Activated CD4-positive, alpha-beta T cell treated with anti-CD3 and anti-CD28 coated beads, Interleukin-2, amount 10 ng/mL, durations not matched to agents 7 days and 5 days (primary cell): ENCODE data around the gene OXCT1. TPM values are rescaled to one million over a fixed set of nuclear protein-coding genes. Genes with fewer than 3 reads are reported as not detected.
A peak's percentile ranks its signal among the peaks of the same experiment; 100 is the strongest.
"Not testable (repeated sequence)": the region's sequence is repeated elsewhere in the genome, so short reads cannot be mapped to it uniquely, and the experiment has no call there.

ENCODE experiments used
- CTCF ChIA-PET: fragments of 350-600 bp; sonication (Branson Sonifier 250); formaldehyde crosslinking; loops from one replicate; lab custom pipeline; 2021; ENCODE audit warnings: antibody characterized with exemption; lab: Charles Lee
- POLR2A ChIA-PET: fragments of 350-600 bp; sonication (Branson Sonifier 250); formaldehyde crosslinking; loops from one replicate; lab custom pipeline; 2021; ENCODE audit warnings: antibody characterized with exemption; lab: Charles Lee
- DNase-seq: peaks from one replicate; pipeline ENCODE4 v3.0.0-alpha.2; 2020
- H3K27ac Mint-ChIP-seq: one replicate; pipeline ENCODE4 v1.8.0; 2021; ENCODE audit warnings: mild to moderate bottlenecking, moderate library complexity, mixed read lengths
- H3K27me3 Mint-ChIP-seq: one replicate; pipeline ENCODE4 v1.8.0; 2021; ENCODE audit warnings: mixed read lengths
- H3K36me3 Mint-ChIP-seq: one replicate; pipeline ENCODE4 v1.8.0; 2021; ENCODE audit warnings: low read depth, mixed read lengths
- H3K4me1 Mint-ChIP-seq: one replicate; pipeline ENCODE4 v1.8.0; 2021; ENCODE audit warnings: mixed read lengths
- H3K4me3 Mint-ChIP-seq: one replicate; pipeline ENCODE4 v1.8.0; 2021; ENCODE audit warnings: mild to moderate bottlenecking, moderate library complexity, mixed read lengths
- H3K9me3 Mint-ChIP-seq: one replicate; pipeline ENCODE4 v1.8.0; 2021; ENCODE audit warnings: mixed read lengths
- total RNA-seq, 2 experiments: library from RNA; stranded (reverse); gene quantifications; one replicate each; pipeline ENCODE4 v1.2.3, GENCODE V29; 2021

The OXCT1 gene
- total RNA-seq, 2 experiments from 2014 or later = 58.7 to 59.9 TPM

GRCh38 chr5:41815663-41816229 is 54.5 kb downstream of the OXCT1 start:
- ChIA-PET CTCF (no interaction called here), POLR2A (no interaction called here)
- peaks cover 30% of the 10 kb centered on the region for H3K36me3 Mint-ChIP-seq
- DNase-seq = no peak
- peaks cover 25% of the 10 kb centered on the region for H3K4me1 Mint-ChIP-seq
- H3K4me3 Mint-ChIP-seq = no peak overlapping the region
- no peak overlapping the region for H3K27ac Mint-ChIP-seq
- H3K9me3 Mint-ChIP-seq = peaks cover 4% of the 10 kb centered on the region
- no peaks in the 10 kb centered on the region for H3K27me3 Mint-ChIP-seq

GRCh38 chr5:41815261-41815660 is 55.0 kb downstream of the OXCT1 start:
- no peak overlapping the region for H3K27ac Mint-ChIP-seq
- peaks cover 4% of the 10 kb centered on the region for H3K9me3 Mint-ChIP-seq
- ChIA-PET CTCF (interaction anchor here (0.6 kb wide), 1 partner anchor 19 kb away, joined by 3 read pairs; no protein-coding TSS in a partner anchor), POLR2A (no interaction called here)
- no peak overlapping the region for H3K4me3 Mint-ChIP-seq
- peaks cover 26% of the 10 kb centered on the region for H3K4me1 Mint-ChIP-seq
- no peak for DNase-seq
- no peaks in the 10 kb centered on the region for H3K27me3 Mint-ChIP-seq
- H3K36me3 Mint-ChIP-seq = peaks cover 28% of the 10 kb centered on the region

- H3K27me3 Mint-ChIP-seq, CTCF ChIA-PET, H3K4me3 Mint-ChIP-seq, POLR2A ChIA-PET, H3K9me3 Mint-ChIP-seq, DNase-seq, H3K27ac Mint-ChIP-seq: not testable (repeated sequence)
- peaks cover 34% of the 10 kb centered on the region for H3K4me1 Mint-ChIP-seq
- H3K36me3 Mint-ChIP-seq = peaks cover 24% of the 10 kb centered on the region
These were observed 55.9 kb downstream of the OXCT1 start for GRCh38 chr5:41814306-41814705.

GRCh38 chr5:41812156-41812555 is 58.1 kb downstream of the OXCT1 start:
- H3K4me1 Mint-ChIP-seq = peaks cover 40% of the 10 kb centered on the region
- H3K27me3 Mint-ChIP-seq = no peaks in the 10 kb centered on the region
- H3K9me3 Mint-ChIP-seq = peaks cover 2% of the 10 kb centered on the region
- CTCF ChIA-PET = interaction anchor here (1.0 kb wide), 1 partner anchor 10 kb away, joined by 3 read pairs; no protein-coding TSS in a partner anchor
- H3K36me3 Mint-ChIP-seq = peaks cover 25% of the 10 kb centered on the region
- no peak for DNase-seq
- H3K4me3 Mint-ChIP-seq = no peak overlapping the region
- POLR2A ChIA-PET = no interaction called here
- no peak overlapping the region for H3K27ac Mint-ChIP-seq

- peaks cover 47% of the 10 kb centered on the region for H3K36me3 Mint-ChIP-seq
- no peaks in the 10 kb centered on the region for H3K27me3 Mint-ChIP-seq
- ChIA-PET POLR2A (no interaction called here), CTCF (interaction anchor here (1.3 kb wide), 1 partner anchor 10 kb away, joined by 3 read pairs; no protein-coding TSS in a partner anchor)
- no peaks in the 10 kb centered on the region for H3K9me3 Mint-ChIP-seq
- no peak for DNase-seq
- peaks cover 40% of the 10 kb centered on the region for H3K4me1 Mint-ChIP-seq
- H3K27ac Mint-ChIP-seq = peak overlapping the region; percentile 55
- H3K4me3 Mint-ChIP-seq = no peak overlapping the region
These were observed 61.1 kb downstream of the OXCT1 start for GRCh38 chr5:41809128-41809527.

- Mint-ChIP-seq H3K9me3 (no peaks in the 10 kb centered on the region), H3K27me3 (no peaks in the 10 kb centered on the region), H3K27ac (no peak overlapping the region), H3K4me1 (peaks cover 36% of the 10 kb centered on the region), H3K4me3 (no peak overlapping the region), H3K36me3 (peaks cover 52% of the 10 kb centered on the region)
- POLR2A ChIA-PET = no interaction called here
- CTCF ChIA-PET = no interaction called here
- no peak for DNase-seq
These were observed 61.9 kb downstream of the OXCT1 start for GRCh38 chr5:41808294-41808693.

- ChIA-PET POLR2A (no interaction called here), CTCF (no interaction called here)
- no peak for DNase-seq
- Mint-ChIP-seq H3K4me1 (no peaks in the 10 kb centered on the region), H3K36me3 (peaks cover 28% of the 10 kb centered on the region), H3K27ac (no peak overlapping the region), H3K9me3 (no peaks in the 10 kb centered on the region), H3K4me3 (no peak overlapping the region), H3K27me3 (no peaks in the 10 kb centered on the region)
These were observed 72.6 kb downstream of the OXCT1 start for GRCh38 chr5:41797662-41798061.

GRCh38 chr5:41796061-41796460 is 74.2 kb downstream of the OXCT1 start:
- no peak for DNase-seq
- H3K36me3 Mint-ChIP-seq = peaks cover 34% of the 10 kb centered on the region
- ChIA-PET CTCF (no interaction called here), POLR2A (no interaction called here)
- no peak overlapping the region for H3K27ac Mint-ChIP-seq
- no peak overlapping the region for H3K4me3 Mint-ChIP-seq
- no peaks in the 10 kb centered on the region for H3K9me3 Mint-ChIP-seq
- H3K4me1 Mint-ChIP-seq = no peaks in the 10 kb centered on the region
- H3K27me3 Mint-ChIP-seq = no peaks in the 10 kb centered on the region

GRCh38 chr5:41795125-41795524 is 75.1 kb downstream of the OXCT1 start:
- POLR2A ChIA-PET = no interaction called here
- Mint-ChIP-seq H3K9me3 (no peaks in the 10 kb centered on the region), H3K4me1 (no peaks in the 10 kb centered on the region), H3K27me3 (no peaks in the 10 kb centered on the region), H3K27ac (peak overlapping the region; percentile 43), H3K4me3 (no peak overlapping the region), H3K36me3 (peaks cover 30% of the 10 kb centered on the region)
- no peak for DNase-seq
- CTCF ChIA-PET = interaction anchor here (0.6 kb wide), 1 partner anchor 14 kb away, joined by 3 read pairs; no protein-coding TSS in a partner anchor

GRCh38 chr5:41794471-41794870 is 75.8 kb downstream of the OXCT1 start:
- no peak overlapping the region for H3K27ac Mint-ChIP-seq
- no peaks in the 10 kb centered on the region for H3K4me1 Mint-ChIP-seq
- ChIA-PET CTCF (no interaction called here), POLR2A (no interaction called here)
- H3K36me3 Mint-ChIP-seq = peaks cover 27% of the 10 kb centered on the region
- no peaks in the 10 kb centered on the region for H3K9me3 Mint-ChIP-seq
- no peaks in the 10 kb centered on the region for H3K27me3 Mint-ChIP-seq
- no peak for DNase-seq
- H3K4me3 Mint-ChIP-seq = no peak overlapping the region

GRCh38 chr5:41793141-41793770 is 77.0 kb downstream of the OXCT1 start:
- H3K4me1 Mint-ChIP-seq = no peaks in the 10 kb centered on the region
- no peak overlapping the region for H3K27ac Mint-ChIP-seq
- no peak for DNase-seq
- CTCF ChIA-PET = interaction anchor here (0.6 to 1.4 kb wide), 4 partner anchors 20 to 1260 kb away, joined by 3 read pairs; no protein-coding TSS in a partner anchor
- H3K9me3 Mint-ChIP-seq = no peaks in the 10 kb centered on the region
- no peak overlapping the region for H3K4me3 Mint-ChIP-seq
- H3K27me3 Mint-ChIP-seq = no peaks in the 10 kb centered on the region
- POLR2A ChIA-PET = no interaction called here
- peaks cover 27% of the 10 kb centered on the region for H3K36me3 Mint-ChIP-seq

- no peaks in the 10 kb centered on the region for H3K27me3 Mint-ChIP-seq
These were observed 80.0 kb downstream of the OXCT1 start for GRCh38 chr5:41790038-41790776.

GRCh38 chr5:41789434-41789833 is 80.8 kb downstream of the OXCT1 start:
- Mint-ChIP-seq H3K4me1 (peaks cover 7% of the 10 kb centered on the region), H3K27me3 (no peaks in the 10 kb centered on the region), H3K36me3 (peaks cover 20% of the 10 kb centered on the region), H3K4me3 (no peak overlapping the region), H3K9me3 (no peaks in the 10 kb centered on the region), H3K27ac (no peak overlapping the region)
- CTCF ChIA-PET = no interaction called here
- POLR2A ChIA-PET = no interaction called here
- DNase-seq = no peak

More at GRCh38 chr5:41790038-41790776, 80.0 kb downstream of the OXCT1 start:
- DNase-seq = no peak
- POLR2A ChIA-PET = no interaction called here
- H3K36me3 Mint-ChIP-seq = peaks cover 20% of the 10 kb centered on the region
- no peaks in the 10 kb centered on the region for H3K9me3 Mint-ChIP-seq
- no peak overlapping the region for H3K4me3 Mint-ChIP-seq
- H3K4me1 Mint-ChIP-seq = peaks cover 7% of the 10 kb centered on the region
- no peak overlapping the region for H3K27ac Mint-ChIP-seq
- CTCF ChIA-PET = interaction anchor here (0.8 kb wide), 1 partner anchor 12 kb away, joined by 3 read pairs; no protein-coding TSS in a partner anchor
